Activated naive CD4-positive, alpha-beta T cell treated with Interleukin-2 at 50 U/mL for 16 hours (primary cell): ENCODE data around the gene FHOD3.
"Not testable (repeated sequence)": the region's sequence is repeated elsewhere in the genome, so short reads cannot be mapped to it uniquely, and the experiment has no call there.

ENCODE experiments used
- DNase-seq: peaks from one replicate; pipeline ENCODE4 v3.0.0-alpha.2; 2020

Gene FHOD3

DNA sequence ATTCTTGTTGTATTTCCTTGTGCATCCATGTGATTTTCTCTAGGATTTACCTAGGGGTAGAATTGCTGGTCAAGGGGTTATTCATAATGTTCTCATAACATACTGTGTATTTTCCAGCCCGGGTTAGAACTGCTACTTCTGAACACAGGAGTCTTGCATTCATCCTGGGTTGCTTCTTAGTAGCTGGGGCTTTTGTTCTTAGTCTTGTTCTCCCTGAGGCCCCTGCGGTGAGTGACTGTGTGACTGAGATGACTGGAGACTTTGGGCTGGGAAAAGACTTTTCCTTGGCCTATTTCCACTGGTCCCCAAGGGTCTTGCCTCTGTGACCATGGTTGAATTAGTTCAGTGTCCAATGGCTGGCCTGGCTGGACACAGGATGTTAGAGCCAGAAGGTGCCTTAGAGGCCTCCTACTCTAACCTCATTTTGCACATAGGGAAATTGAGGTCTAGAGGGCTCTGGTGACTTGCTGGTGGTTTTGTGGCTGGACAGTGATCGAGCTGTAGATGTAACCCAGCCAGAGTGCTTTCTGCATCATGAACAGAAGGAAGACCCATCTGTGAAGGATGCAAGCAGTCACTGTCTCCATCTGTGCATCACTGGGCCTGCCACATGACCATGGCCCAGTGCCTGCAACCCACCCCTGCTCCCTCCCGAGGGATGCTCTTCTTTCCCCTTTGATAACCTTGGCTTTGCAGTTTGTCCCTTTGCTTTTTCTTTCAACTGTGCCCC lies 233.3 kb downstream of the FHOD3 start:
- no peak for DNase-seq

DNA sequence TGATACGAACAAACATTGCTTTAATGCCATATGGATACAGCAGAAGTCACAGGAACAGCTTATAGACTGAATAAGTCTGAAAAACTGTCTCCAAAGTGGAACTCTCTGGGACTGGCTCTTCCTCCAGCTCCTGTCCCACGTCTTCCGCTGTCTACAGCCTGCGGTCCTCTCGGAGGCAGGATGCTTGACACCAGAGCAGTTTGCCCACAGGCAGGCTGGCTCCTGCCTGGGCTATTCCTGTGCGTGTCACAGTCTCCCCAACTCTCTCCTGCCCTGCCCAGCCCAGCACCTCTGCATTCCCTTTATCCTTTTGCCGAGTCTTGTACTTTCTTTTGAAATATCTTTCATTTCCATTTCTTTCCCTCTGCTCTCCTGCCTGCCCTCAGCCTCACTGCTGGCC lies 234.1 kb downstream of the FHOD3 start:
- DNase-seq, result no peak

DNA sequence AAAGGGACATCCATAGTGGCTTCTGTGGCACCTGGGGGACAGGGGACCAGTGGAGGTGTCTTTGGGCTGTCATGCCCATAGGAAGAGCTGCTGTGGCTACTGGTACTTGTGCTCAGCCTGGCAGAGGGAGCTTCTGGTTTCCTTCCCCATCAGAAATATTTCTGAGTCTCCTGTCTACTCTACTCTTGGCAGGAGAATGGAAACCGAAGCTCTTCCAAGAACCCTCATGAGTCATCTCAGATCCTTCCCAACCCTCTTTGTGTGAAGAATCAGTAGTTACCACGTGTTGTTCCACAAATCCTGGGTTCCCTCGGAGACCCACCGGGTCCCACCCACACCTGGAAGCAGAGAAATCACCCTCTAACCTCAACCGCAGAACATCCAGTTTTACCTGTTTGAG lies 234.9 kb downstream of the FHOD3 start:
- DNase-seq, result no peak

DNA sequence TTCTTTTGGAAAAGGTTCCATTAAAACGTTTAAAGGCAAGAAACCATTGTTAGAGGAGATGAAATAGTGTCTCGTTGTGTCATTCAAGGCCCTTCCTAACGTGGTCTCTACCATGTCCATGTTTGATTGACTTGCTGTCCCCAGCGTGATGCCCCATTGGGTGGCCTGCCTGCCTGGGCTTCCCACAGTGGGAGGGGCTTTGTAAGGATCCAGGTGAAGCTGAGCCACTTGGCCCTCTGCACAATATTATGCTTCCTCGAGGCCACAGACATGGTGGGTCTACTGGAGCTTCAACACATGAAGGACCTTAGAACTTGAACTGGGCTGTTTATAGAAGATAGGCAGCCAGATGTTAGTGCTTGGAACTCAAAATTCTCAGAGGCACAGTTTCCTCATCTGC lies 235.3 kb downstream of the FHOD3 start:
- no peak for DNase-seq

DNA sequence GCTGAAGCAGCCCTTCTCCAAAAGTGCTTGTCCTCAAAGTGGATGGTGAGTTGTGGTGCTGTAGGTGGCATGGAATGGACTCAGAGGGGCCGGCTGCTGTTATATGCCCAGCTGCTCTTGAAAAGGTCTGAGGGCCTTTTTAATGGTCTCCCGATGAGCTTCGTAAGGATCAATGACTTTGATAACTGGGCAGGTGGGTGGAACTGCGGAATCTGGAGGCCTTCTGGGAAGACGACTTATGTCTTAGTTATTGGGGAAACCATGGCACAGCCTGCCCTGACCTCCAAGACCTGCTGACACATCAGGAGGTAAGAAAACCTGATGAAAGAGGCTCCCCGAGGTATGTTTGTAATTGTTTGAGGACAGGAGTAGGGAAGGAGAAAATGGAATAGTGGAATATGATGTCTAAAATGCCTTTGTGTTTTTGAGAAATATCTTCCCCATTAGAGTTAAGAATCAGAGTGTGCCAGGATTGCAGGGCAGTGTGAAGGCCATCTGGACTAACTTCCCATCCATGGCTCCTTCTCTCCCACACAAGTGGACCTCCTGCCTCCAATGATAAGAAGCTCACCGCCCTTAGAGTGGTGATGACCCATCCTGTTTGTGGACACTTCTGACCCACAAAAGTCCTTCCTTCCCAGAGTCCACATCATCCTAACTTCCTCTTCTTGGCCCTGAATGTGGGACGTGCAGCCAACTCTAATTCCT lies 236.1 kb downstream of the FHOD3 start:
- DNase-seq, result no peak

DNA sequence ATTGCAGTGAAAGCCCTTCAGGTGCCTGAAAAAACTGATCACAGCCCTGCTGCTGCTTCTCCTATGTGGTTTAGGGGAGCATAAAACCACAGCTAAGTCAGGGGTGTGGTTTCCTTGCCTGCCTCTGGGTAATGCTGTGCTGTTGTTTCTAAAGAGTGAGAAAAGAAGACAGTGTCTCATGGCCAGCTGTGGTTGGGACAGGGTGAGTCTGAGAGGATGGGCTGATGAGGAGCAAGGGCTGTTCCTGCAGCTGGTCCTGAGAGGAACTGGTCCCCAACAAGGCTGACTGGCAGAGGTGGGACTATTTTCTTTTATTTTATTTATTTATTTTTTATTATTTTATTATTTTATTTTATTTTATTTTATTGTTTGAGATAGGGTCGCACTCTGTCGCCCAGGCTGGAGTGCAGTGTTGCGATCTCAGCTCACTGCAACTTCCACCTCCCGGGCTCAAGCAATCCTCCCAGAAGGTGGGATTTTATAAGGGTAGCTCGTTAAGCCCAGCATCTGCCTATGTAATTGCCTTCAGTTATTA lies 236.7 kb downstream of the FHOD3 start:
- no peak for DNase-seq

DNA sequence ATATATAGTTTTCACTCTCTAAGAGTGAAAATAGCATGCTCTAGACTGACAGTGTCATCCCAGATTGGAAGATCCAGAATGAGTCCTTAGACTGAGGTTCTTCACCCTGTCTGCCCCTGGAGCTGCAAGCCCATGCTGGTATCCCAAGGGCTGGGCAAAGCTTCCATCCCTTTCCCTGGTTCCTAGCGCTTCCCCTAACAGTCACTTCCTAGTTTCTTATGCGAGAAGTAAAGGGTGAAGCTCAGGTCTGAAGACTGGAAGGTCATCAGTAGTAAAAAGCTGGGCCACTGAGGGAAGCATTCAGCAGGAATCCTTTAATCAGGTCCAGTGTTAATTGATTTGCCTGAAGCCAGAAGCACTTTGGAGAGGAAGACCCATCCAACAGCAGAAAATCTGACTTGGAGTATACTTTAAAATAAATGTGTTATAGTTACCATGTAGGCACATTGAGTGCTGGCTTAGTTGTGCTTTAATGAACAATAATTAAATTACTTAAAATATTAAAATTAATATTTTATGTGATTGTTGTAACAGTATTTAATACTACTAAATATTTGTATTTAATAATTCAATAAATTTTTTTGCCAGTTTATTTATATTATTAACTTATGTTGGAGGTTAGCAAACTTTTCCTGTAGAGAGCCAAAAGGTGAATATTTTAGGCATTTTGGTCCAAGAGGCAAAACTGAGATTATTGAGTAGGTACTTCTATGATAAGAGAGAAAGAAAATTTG lies 237.9 kb downstream of the FHOD3 start:
- DNase-seq, result no peak

DNA sequence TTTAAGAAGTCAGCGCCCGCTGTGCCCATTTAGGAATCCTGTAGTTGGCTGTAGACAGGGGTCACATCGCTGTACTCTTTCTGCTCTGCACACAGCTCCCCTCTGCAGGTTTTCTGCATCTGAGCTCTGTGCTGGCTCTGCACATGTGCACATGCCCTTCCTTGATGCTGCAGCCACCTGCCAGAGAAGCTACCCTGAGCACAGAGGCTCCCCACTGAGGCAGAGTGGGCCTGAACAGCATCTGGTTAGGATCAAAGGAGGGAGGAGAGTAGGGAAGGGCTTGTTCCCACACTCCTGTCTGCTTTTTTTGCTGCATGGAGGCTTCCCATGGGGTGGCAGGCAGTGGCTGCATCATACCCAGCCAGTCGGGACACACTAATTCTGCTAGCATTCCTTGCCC lies 238.9 kb downstream of the FHOD3 start:
- no peak for DNase-seq

DNA sequence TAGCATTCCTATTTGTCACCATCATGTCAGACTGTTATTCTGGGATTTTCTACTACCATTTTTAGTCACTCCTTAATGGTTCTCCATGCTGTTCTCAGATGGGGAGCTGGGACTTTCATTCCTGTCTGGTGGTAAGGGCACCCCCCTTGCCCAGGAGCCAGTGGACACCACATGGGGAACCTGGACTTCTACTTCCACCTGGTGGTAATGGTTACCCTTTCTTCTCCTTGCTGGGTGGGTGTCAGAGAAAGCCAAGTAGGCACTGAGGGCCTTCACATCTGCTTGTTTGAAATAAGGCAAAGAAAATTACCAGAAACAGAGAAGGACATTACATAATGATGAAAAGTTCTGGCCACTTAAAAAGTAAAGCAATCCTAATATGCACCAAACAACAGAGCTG lies 239.8 kb downstream of the FHOD3 start:
- no peak for DNase-seq

DNA sequence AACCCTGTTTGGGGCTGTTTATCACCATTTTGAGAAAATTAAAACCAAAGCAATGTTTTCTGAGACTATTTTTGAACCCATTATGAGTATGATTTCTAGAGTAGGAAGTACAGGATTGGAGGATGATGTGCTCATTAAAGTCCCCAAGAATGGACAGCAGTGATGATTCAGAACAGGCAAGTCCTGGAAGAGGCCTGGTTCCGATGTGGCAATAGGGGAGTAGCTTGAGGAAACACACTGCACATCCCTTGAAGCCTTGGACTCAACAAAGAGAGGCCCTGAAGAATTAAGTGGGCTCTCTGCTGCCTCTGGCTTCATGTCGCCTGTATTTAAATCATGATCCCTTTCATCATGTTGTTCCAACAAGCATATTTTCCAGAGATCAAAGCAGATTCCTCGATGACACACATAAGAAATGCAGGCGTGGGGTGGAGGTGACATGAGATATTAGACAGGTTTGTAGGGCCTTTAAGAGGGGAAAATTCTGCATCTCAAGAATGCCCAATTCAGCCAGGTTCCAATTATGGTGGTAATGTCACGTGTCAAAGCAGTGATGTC lies 242.2 kb downstream of the FHOD3 start:
- DNase-seq, result no peak

DNA sequence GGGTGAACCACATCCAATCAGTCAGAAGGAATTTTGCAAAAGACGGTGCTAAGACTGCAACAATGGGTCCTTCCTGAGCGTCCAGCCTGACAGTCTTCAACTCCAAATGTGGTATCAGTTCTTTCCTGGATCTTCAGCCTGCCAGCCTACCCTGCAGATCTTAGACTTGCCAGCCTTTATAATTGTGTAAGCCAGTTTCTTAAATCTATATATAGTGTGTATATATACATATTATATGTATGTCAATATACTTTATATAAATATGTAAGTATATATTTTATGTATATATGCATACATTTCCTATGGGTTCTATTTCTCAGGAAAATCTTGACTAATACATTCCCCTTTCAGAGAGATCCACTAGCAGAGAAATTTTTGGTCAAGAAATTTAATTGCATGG lies 245.5 kb downstream of the FHOD3 start:
- DNase-seq, result no peak

DNA sequence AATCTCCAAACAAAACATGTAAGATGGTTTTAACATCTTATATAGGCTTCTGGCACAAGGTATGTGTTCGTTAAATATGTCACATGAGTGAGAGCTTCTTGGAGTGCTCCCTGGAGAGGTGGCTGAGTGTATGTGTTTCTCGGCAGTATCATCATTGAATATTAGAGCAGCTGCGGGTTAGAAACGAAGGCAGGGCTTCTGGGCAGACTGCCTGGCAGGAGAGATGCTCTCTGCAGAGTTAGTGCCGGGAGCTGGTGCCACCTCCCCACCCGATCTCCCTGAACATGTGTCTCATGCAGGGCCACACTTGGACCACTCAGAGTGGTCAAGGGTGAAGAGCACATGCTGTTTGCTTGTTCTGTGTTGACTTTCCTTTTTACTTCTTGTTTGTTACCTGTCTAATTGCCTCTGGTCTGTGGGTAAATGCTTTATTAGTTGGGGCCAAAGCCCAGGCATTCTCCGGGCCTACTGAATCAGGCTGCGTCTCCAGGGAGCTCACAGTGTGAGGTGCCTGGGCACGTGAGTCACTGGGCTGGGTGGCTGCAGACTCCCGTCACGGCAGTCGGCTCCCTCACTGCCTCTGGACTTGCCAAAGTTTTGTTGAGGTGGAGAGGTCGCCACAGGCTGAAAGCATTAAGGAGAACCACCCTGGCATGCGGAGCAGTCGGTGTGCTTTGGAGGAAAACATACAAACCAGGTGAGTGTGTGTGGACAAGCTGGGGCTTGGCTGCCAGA lies 246.6 kb downstream of the FHOD3 start:
- no peak for DNase-seq

DNA sequence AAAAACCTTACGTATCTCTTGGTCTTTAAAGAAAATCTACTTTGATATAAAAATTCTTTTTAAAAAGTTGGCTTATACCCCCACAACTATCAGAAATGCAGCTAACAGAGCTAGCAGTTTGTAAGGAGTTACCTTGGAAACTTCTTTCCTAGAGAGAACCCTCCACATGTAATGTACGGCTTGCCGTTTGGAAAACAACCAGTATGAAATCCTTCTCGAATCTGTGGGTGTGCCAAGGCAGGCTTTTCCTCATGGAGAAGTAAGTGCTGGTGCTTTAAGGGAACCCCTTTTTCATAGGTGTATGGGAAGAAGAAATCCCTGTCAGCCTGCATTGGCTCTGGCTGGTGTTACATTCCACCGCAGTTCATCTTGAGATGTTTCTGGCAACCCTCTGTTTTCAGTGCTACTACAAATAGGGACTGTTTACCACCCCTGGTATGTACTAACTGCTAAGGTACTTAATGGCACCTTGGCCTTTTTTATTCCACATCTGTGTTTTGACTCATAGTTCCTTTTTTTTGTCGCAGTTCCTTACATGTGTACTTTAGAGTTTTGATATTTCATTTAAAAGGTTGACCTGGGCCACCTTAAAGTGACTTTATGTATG lies 248.4 kb downstream of the FHOD3 start:
- DNase-seq, result no peak

DNA sequence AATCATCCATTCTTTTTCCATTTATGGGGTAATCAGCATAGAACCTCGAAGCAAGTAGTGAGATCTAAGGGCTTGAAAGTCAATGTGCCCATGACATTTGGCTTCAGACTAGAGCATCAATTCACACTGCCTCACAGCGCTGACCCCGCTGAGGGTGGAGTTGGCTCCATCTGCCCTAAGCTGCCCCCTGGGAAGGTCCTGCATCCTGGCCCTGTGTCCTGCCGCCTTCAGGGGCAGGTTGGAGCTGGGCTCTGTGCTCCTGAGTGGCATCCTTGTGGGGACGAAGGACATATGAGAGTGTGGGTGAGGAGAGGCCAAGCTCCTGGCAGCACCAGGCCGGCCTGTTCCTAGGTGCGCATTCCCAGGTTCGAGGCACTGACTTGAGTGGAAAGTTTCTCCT lies 249.4 kb downstream of the FHOD3 start:
- DNase-seq, result no peak

DNA sequence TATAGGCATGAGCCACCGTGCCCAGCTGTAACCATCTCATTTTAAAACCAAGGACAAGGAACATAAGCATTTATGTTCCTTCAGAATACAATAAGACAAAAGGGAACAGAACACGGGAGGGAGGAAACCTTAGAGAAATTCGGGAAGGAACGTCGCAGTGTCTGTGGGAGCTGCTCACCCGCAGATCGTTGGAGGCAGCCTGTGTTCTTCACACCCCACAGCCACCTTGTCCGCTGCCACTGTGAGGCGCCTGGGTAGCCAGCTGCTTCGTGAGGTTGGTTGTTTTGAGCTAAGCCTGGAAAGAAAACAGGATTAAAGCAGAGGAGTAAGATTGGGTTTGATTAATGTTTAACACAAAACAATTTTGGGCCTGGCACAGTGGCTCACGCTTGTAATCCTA lies 250.0 kb downstream of the FHOD3 start:
- DNase-seq, result no peak

DNA sequence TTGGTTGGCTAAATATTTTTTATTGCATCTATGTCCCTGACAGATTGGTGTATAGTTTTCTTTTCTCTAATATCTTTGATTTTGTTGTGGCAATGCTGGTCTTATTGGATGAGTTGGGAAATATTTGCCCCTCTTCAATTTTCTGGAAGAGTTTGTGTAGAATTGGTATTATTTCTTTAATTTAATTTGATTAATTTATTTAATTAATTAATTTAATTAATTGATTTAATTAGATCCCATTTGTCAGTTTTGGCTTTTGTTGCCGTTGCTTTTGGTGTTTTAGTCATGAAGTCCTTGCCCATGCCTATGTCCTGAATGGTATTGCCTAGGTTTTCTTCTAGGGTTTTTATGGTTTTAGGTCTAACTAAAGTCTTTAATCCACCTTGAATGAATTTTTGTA lies 253.8 kb downstream of the FHOD3 start:
- not testable (repeated sequence) for DNase-seq

DNA sequence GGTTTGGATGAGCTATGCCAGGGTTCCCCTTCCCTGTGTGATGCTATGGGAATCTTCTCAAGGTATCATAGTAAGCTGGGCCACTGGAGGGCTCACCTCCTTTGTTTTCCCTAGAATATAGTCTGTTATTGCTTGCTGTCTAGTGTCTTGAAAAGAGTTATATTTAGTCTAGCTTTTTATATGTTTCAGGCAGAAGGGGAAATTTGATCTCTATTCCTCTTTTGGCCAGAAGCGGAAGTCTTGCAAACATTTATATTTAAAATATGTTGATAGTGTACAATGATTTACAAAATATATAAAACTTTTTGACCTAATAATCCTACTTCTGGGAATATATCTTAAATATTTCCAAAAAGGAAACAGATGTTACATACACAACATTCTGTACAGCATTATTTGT lies 260.7 kb downstream of the FHOD3 start:
- no peak for DNase-seq

DNA sequence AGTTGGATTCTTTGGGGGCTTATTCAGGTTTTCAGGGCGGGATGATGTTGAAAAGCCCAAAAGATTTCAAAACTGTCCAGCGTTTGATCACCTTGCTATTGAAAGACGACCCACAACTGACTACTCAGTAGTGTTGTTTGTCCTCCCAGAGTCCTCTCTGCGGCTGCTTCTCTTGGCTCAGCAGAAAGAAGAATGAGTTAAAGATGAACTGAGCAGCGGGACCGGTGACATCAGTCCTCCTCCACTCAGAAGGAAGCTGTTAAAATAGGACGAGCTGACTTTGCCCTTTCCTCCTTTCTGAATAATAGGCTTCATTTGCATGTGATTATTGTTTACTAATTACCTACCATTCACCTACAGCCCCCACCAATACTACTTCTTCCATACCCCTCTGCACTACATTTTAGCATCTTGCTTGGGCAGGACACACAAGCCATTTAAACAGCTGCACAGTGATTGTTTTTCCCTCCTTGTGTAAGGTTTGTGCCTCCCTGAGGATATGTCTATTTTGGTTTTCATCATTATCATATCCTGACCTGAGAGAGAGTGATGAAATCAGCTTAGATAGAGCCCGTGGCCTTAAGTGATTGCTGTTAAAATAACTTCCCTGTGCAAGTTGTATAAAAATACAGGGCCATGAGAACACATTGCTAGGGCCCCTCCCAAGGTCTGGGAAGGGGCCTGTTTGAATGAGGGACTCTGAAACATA lies 261.8 kb downstream of the FHOD3 start:
- no peak for DNase-seq

DNA sequence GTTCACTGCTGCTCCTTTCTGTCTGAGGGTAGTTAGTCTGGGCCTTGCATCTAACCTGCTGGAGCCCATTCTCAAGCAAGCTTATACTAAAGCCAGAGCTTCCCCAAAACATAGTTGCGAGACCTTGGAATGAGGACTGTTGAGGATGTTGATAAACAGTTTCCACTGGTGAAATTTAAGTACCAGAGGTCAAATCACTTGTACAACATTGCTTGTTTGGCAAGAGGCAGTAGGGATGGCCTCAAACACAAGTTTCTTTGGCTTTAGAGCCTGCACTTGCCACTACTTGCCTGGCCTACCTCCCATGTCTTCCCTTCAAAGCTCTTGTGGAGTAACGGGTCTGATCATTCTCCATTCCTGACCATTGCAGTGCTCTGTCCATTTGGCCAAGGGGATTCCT lies 262.7 kb downstream of the FHOD3 start:
- DNase-seq, result no peak

DNA sequence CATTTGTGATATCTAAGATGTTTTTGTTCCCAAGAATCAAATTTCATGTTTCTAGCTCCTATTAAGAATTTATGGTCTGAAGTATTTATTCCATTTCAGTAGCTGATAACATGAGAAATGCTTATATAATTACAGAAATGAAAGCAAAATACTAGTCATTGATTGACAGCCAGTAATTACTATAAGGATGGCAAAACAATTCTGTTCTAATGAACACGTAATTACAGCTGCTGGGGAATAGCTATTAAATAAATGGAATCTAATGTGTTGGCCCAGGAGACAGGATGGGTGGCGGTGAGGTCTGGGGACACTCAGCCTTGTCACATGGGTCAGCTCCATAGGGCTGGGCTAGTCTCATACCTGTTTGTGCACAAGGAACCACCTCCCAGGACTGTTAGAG lies 263.5 kb downstream of the FHOD3 start:
- DNase-seq, result no peak

DNA sequence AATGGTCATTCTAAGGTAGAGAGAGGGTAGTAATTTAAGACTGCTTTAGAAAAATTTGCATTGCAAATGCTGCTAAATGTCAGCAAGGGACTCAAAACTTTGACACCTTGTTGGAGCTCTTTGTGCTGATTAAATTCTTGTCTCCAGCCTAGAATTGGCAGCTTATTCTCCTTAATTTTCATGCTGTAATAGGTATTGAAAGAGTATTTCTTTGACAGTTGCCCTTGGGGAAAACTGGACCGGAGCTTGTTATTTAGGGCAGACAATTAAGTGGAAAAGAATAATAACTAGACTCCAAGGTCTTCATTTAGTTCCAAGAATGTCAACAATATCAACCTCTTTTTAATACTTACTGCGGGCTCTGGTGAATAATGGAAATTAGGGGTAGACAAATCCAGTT lies 267.3 kb downstream of the FHOD3 start:
- no peak for DNase-seq

DNA sequence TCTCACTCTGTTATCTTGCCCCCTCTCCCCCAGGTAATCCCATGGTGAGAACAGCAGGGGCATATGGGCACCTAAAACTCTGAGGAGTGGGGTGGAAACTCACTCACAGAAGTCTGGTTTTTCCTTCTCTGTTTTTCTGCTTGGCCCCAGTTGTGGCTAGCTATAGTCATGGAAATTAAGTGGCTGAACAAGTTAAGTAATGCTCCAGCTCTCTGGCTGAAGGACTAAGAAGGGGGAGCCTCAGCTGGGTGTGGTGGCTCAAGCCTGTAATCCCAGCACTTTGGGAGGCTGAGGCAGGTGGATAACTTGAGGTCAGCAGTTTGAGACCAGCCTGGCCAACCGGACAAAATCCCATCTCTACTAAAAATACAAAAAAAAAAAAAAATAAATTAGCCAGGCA lies 270.3 kb downstream of the FHOD3 start:
- no peak for DNase-seq
